Smooth muscle cell (in vitro differentiated cells): ENCODE measurements around the gene CCPG1. TPM values are rescaled to one million over a fixed set of nuclear protein-coding genes. Genes with fewer than 3 reads are reported as not detected.

Experiments used
- DNase-seq: peaks from one replicate; lab custom pipeline; 2025; ENCODE audit not compliant: unreplicated experiment; lab: John Stamatoyannopoulos, UW
- H2AFZ ChIP-seq: fragments of 200-600 bp; sonication (generic); 2 replicates; pipeline ENCODE4 v1.6.0; 2016; ENCODE audit warnings: antibody characterized with exemption, low read depth, mild to moderate bottlenecking
- H3F3A ChIP-seq: fragments of 200-600 bp; sonication (generic); 2 replicates; pipeline ENCODE4 v1.6.0; 2017; ENCODE audit warnings: antibody characterized with exemption, low read depth
- H3K27ac ChIP-seq: fragments of 200-600 bp; sonication (generic); 2 replicates; pipeline ENCODE4 v1.5.1; 2016; ENCODE audit warnings: low read depth, mild to moderate bottlenecking
- H3K27me3 ChIP-seq: fragments of 200-600 bp; sonication (generic); 2 replicates; pipeline ENCODE4 v1.6.1; 2016; ENCODE audit warnings: low read depth, mild to moderate bottlenecking
- H3K36me3 ChIP-seq: fragments of 200-600 bp; sonication (generic); 2 replicates; pipeline ENCODE4 v1.5.1; 2016; ENCODE audit warnings: low read depth
- H3K4me1 ChIP-seq: fragments of 200-600 bp; sonication (generic); 2 replicates; pipeline ENCODE4 v1.5.1; 2016; ENCODE audit warnings: low read depth
- H3K4me2 ChIP-seq: fragments of 200-600 bp; sonication (generic); 2 replicates; pipeline ENCODE4 v1.6.0; 2016; ENCODE audit warnings: mild to moderate bottlenecking
- H3K4me3 ChIP-seq: fragments of 200-600 bp; sonication (generic); 2 replicates; pipeline ENCODE4 v1.5.1; 2016; ENCODE audit warnings: mild to moderate bottlenecking
- H3K79me2 ChIP-seq: fragments of 200-600 bp; sonication (generic); 2 replicates; pipeline ENCODE4 v1.6.0; 2016; ENCODE audit warnings: low read depth, mild to moderate bottlenecking
- H3K9ac ChIP-seq: fragments of 200-600 bp; sonication (generic); 2 replicates; pipeline ENCODE4 v1.6.0; 2016; ENCODE audit warnings: low read depth
- H3K9me3 ChIP-seq: fragments of 200-600 bp; sonication (generic); replicated peaks from 2 replicates; pipeline ENCODE4 v1.5.1; 2016; ENCODE audit warnings: low read depth
- H4K20me1 ChIP-seq: fragments of 200-600 bp; sonication (generic); 2 replicates; pipeline ENCODE4 v1.6.0; 2016; ENCODE audit warnings: low read depth
- WGBS: methylation state at CpG from one replicate; pipeline ENCODE4 v1.1.7; 2016; ENCODE audit warnings: low lambda C conversion rate; 5-methylcytosine and 5-hydroxymethylcytosine counted together
- polyA plus RNA-seq: library from polyadenylated mRNA; unstranded; fragments of >200 nt; fragmentation: Nextera tagmentation; extraction: Ambion mirVana; gene quantifications from 2 replicates; pipeline ENCODE4 v1.2.1, GENCODE V29; 2016
- total RNA-seq: library from RNA; depleted of rRNA; stranded (reverse); fragments of >200 nt; gene quantifications from 2 replicates; pipeline ENCODE4 v1.2.3, GENCODE V29; 2014
- TF ChIP-seq, protein P1 (sequence below): fragments of 200-600 bp; sonication (generic); IDR thresholded peaks from 2 replicates; pipeline ENCODE4 v1.5.1; 2017; ENCODE audit warnings: borderline replicate concordance, mild to moderate bottlenecking, antibody characterized with exemption; ENCODE audit not compliant: insufficient read depth, poor library complexity, severe bottlenecking

CCPG1 gene
- total and polyA plus RNA-seq, 2 experiments from 2014 or later, result 24.9 to 39.1 TPM

DNA sequence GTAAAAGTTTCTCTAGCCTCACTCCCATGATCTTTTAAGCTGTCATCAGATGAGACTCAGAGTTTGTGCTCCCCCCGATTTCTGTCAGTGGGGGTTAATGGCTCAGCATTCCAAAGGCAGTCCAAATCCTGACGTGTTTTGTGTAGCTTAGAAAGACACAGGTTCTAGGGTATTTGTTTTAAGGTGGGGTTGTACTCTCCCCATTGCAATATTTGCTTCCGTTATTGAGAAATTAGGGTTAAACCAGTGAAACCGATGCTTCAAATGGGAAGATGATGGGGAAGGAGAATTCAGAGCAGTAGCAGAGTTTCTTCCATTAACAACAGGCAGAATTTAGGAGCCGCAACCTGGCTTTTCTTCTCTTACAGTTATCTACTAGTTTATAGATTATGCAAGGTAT, 85.7 kb downstream of the CCPG1 start:
- TF ChIP-seq, protein P1, sequence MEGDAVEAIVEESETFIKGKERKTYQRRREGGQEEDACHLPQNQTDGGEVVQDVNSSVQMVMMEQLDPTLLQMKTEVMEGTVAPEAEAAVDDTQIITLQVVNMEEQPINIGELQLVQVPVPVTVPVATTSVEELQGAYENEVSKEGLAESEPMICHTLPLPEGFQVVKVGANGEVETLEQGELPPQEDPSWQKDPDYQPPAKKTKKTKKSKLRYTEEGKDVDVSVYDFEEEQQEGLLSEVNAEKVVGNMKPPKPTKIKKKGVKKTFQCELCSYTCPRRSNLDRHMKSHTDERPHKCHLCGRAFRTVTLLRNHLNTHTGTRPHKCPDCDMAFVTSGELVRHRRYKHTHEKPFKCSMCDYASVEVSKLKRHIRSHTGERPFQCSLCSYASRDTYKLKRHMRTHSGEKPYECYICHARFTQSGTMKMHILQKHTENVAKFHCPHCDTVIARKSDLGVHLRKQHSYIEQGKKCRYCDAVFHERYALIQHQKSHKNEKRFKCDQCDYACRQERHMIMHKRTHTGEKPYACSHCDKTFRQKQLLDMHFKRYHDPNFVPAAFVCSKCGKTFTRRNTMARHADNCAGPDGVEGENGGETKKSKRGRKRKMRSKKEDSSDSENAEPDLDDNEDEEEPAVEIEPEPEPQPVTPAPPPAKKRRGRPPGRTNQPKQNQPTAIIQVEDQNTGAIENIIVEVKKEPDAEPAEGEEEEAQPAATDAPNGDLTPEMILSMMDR, result no peak
- Histone ChIP-seq H3K79me2 (peaks cover 3% of the 10 kb centered on the region), H3K9me3 (no peaks in the 10 kb centered on the region), H3K27ac (no peak overlapping the region), H3K4me1 (peaks cover 22% of the 10 kb centered on the region), H2AFZ (no peak overlapping the region), H3K9ac (no peak overlapping the region), H3F3A (no peaks in the 10 kb centered on the region), H3K36me3 (no peaks in the 10 kb centered on the region), H3K4me2 (no peak overlapping the region), H4K20me1 (no peaks in the 10 kb centered on the region), H3K4me3 (no peak overlapping the region), H3K27me3 (no peaks in the 10 kb centered on the region)
- DNase-seq, result no peak
- WGBS, result 79% methylated on average over 5 of the region's 5 CpGs

DNA sequence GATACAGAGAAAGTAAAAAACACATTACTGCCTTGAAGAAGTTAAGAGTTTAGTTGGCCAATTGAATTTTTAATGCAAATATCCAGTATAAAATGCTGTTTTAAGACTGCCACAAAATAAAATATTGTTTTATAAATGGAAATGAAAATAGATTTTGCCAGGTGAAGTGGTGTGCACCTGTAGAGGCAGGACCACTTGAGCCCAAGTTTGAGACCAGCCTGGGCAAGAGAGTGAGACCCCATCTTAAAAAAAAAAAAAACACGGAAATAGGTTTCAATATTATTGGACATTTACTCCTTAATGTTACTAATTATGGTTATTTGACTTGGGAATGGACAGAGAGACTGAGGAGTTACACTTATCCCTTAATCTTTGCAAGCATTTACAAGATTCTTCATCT, 87.2 kb downstream of the CCPG1 start:
- H3K79me2 ChIP-seq, result peaks cover 3% of the 10 kb centered on the region
- no peaks in the 10 kb centered on the region for H3K36me3 ChIP-seq
- TF ChIP-seq, protein P1, result no peak
- H3K27ac ChIP-seq, result no peak overlapping the region
- no peaks in the 10 kb centered on the region for H3K9me3 ChIP-seq
- H3K9ac ChIP-seq, result no peak overlapping the region
- H3K4me2 ChIP-seq, result peak overlapping the region; percentile 81
- H3F3A ChIP-seq, result no peaks in the 10 kb centered on the region
- no peaks in the 10 kb centered on the region for H3K27me3 ChIP-seq
- 90% methylated on average over 1 of the region's 1 CpG for WGBS
- no peaks in the 10 kb centered on the region for H4K20me1 ChIP-seq
- no peak overlapping the region for H3K4me3 ChIP-seq
- H2AFZ ChIP-seq, result no peak overlapping the region
- DNase-seq, result no peak
- peaks cover 22% of the 10 kb centered on the region for H3K4me1 ChIP-seq

- no peak for DNase-seq
- Histone ChIP-seq H3K9ac (no peak overlapping the region), H3K79me2 (peaks cover 3% of the 10 kb centered on the region), H2AFZ (peak overlapping the region; percentile 28), H3K4me3 (peak overlapping the region; percentile 71), H4K20me1 (no peaks in the 10 kb centered on the region), H3K4me1 (peaks cover 22% of the 10 kb centered on the region), H3F3A (no peaks in the 10 kb centered on the region), H3K36me3 (no peaks in the 10 kb centered on the region), H3K4me2 (peak overlapping the region; percentile 81), H3K9me3 (no peaks in the 10 kb centered on the region), H3K27me3 (no peaks in the 10 kb centered on the region), H3K27ac (no peak overlapping the region)
- TF ChIP-seq, protein P1, result no peak
- 70% methylated on average over 2 of the region's 2 CpGs for WGBS
Observed at GRCh38 chr15:55320238-55320550, 88.0 kb downstream of the CCPG1 start.

DNA sequence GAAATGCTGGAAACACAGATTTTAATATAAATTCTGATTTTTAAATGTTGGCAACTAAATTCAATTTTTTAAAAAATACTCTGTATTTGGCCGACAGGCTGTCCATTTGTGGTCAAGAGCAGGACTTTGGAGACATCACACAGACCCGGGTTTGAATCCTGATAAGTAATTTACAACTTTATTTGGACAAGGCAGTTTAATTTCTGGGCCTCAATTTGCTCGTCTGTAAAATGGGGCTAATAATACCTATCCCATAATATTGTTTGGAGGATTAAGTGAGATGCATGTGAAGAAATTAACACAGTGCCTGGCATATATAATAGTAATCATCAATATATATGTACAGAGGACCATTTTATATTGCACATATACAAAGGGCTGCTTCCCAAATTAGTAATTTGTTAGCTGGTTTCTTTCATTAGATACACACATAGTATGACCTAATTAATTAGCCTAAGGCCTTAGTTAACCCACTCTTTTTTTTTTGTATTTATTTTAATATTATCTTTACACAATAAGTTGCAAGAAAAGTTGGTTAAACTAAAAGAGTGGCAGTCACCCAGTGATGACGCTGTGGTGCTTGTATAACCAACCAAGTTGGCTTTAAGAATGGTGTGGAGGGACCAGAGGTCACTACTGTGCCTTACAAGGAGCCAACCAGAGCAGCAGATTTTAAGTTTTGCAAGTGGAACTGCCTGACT, 88.5 kb downstream of the CCPG1 start:
- Histone ChIP-seq H3K79me2 (peaks cover 3% of the 10 kb centered on the region), H3K4me2 (peak overlapping the region; percentile 81), H3F3A (no peaks in the 10 kb centered on the region), H3K36me3 (no peaks in the 10 kb centered on the region), H3K4me1 (peaks cover 22% of the 10 kb centered on the region), H3K9me3 (no peaks in the 10 kb centered on the region), H3K4me3 (peak overlapping the region; percentile 71), H4K20me1 (no peaks in the 10 kb centered on the region), H3K27ac (no peak overlapping the region), H2AFZ (peak overlapping the region; percentile 81), H3K9ac (peak overlapping the region; percentile 89), H3K27me3 (no peaks in the 10 kb centered on the region)
- TF ChIP-seq, protein P1, result no peak
- no peak for DNase-seq
- WGBS, result 76% methylated on average over 4 of the region's 4 CpGs
